ENCODE data around the gene ZNF524. TPM values are rescaled to one million over a fixed set of nuclear protein-coding genes. Genes with fewer than 3 reads are reported as not detected.

Gene ZNF524
- total RNA-seq, 2 donors from 2014 or later: 30.2 to 54.8 TPM

DNA sequence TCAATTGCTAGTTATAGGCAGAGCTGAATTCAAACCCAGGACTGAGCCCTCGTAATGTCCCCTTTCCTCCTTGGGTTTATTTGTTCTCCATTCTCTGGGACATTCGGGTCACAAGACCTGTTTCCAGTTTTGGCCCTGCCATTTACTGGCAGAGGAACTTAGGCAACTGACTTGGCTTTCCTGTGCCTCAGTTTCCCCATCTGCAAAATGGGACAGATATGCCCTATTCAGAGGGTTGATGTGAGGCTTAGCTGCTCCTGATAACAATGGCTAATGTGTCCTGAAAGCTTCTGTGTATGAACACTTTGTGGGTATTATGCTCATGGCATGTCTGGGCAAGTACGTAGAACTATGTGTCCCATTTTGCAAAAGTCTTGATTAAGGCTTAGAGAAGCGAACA is 996 bp downstream of the ZNF524 start:
- H3K27me3 ChIP-seq (replicated peaks; ENCODE audit: insufficient read depth): no peaks in the 10 kb centered on the region
- peak overlapping the region; percentile 53 to 87 for H3K4me3 ChIP-seq
- peaks cover 4% of the 10 kb centered on the region for H3K4me1 ChIP-seq (replicated peaks)
- peak overlapping the region; percentile 92 to 98 for H3K27ac ChIP-seq
- TF ChIP-seq, protein P1, sequence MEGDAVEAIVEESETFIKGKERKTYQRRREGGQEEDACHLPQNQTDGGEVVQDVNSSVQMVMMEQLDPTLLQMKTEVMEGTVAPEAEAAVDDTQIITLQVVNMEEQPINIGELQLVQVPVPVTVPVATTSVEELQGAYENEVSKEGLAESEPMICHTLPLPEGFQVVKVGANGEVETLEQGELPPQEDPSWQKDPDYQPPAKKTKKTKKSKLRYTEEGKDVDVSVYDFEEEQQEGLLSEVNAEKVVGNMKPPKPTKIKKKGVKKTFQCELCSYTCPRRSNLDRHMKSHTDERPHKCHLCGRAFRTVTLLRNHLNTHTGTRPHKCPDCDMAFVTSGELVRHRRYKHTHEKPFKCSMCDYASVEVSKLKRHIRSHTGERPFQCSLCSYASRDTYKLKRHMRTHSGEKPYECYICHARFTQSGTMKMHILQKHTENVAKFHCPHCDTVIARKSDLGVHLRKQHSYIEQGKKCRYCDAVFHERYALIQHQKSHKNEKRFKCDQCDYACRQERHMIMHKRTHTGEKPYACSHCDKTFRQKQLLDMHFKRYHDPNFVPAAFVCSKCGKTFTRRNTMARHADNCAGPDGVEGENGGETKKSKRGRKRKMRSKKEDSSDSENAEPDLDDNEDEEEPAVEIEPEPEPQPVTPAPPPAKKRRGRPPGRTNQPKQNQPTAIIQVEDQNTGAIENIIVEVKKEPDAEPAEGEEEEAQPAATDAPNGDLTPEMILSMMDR (IDR thresholded peaks at IDR 0.05): no peak
- peak; percentile 19 for TF ChIP-seq POLR2A (IDR thresholded peaks at IDR 0.05)
- peak; percentile 35 for TF ChIP-seq POLR2AphosphoS5 (IDR thresholded peaks at IDR 0.05)
- intact Hi-C loops (cut with DNase I): loop anchor here (10.0 kb wide), 1 partner anchor 486 kb away; the partner anchor contains the start of gene PPP1R12C
- H3K9me3 ChIP-seq: no peaks in the 10 kb centered on the region
- peak; percentile 21 for DNase-seq (ENCODE audit: low spot score)
- H3K36me3 ChIP-seq: no peaks in the 10 kb centered on the region
- WGBS: 41% methylated on average over 4 of the region's 4 CpGs

DNA sequence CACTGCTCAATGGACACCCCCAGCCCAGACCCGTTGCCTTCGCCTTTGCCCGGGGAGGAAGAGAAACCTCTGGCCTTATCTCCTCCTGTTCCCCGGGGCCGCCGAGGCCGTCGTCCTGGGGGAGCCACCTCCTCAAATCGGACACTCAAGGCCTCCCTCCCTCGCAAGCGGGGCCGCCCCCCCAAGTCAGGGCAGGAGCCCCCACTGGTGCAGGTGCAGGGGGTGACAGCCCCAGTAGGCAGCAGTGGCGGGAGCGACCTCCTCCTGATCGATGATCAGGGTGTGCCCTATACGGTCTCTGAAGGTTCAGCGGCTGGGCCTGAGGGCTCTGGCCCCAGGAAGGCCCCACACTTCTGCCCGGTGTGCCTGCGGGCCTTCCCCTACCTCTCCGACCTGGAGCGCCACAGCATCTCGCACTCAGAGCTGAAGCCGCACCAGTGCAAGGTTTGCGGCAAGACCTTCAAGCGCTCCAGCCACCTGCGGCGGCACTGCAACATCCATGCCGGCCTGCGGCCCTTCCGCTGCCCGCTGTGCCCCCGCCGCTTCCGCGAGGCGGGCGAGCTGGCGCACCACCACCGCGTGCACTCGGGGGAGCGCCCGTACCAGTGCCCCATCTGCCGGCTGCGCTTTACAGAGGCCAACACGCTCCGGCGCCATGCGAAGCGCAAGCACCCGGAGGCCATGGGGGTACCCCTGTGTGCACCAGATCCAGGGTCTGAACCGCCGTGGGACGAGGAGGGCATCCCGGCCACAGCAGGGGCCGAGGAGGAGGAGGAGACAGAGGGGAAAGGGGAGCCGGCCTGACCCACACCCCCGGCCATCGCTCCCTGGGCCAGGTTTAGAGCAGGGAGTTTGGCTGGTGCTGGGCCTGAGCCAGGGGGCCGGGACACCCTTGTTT is 2.3 kb downstream of the ZNF524 start:
- 95% methylated on average over 51 of the region's 60 CpGs for WGBS
- TF ChIP-seq, protein P1 (IDR thresholded peaks at IDR 0.05): no peak
- no peak for TF ChIP-seq POLR2AphosphoS5 (IDR thresholded peaks at IDR 0.05)
- TF ChIP-seq POLR2A (IDR thresholded peaks at IDR 0.05): no peak
- H3K9me3 ChIP-seq: no peaks in the 10 kb centered on the region
- no peak overlapping the region for H3K4me3 ChIP-seq
- H3K4me1 ChIP-seq (replicated peaks): peaks cover 10% of the 10 kb centered on the region
- intact Hi-C loops (cut with DNase I): loop anchor here (10.0 kb wide), 1 partner anchor 488 kb away; the partner anchor contains the start of gene PPP1R12C
- no peaks in the 10 kb centered on the region for H3K36me3 ChIP-seq
- H3K27me3 ChIP-seq (replicated peaks; ENCODE audit: insufficient read depth): no peaks in the 10 kb centered on the region
- DNase-seq (ENCODE audit: low spot score): no peak
- no peak overlapping the region for H3K27ac ChIP-seq

DNA sequence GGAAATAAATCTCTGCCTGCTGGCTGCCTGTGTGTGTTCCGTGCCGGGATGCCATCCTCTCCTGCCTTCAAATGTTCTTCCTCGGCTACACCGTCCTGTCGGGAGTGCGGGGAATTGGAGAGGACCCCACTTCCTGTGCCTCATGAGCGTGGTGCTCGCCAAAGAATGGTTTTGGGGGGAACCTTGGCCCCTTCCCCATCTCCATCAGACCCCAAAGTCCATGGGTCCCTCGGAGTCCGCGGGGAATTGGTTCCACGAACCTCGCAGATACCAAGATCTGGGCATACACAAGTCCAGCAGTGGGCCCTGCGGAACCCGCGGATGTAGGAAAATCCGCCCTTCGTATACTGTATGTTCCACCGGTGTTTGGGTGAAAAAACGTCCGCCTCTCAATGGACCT is 3.0 kb downstream of the ZNF524 start:
- H3K4me3 ChIP-seq: no peak overlapping the region
- H3K27me3 ChIP-seq (replicated peaks; ENCODE audit: insufficient read depth): no peaks in the 10 kb centered on the region
- H3K27ac ChIP-seq: no peak overlapping the region
- no peaks in the 10 kb centered on the region for H3K36me3 ChIP-seq
- WGBS: 93% methylated on average over 21 of the region's 21 CpGs
- H3K4me1 ChIP-seq (replicated peaks): peaks cover 10% of the 10 kb centered on the region
- DNase-seq (ENCODE audit: low spot score): no peak
- no peaks in the 10 kb centered on the region for H3K9me3 ChIP-seq
- TF ChIP-seq POLR2AphosphoS5 (IDR thresholded peaks at IDR 0.05) (no peak), POLR2A (IDR thresholded peaks at IDR 0.05) (no peak)
- TF ChIP-seq, protein P1 (IDR thresholded peaks at IDR 0.05): no peak
- intact Hi-C loops (cut with DNase I): loop anchor here (10.0 kb wide), 1 partner anchor 488 kb away; the partner anchor contains the start of gene PPP1R12C

DNA sequence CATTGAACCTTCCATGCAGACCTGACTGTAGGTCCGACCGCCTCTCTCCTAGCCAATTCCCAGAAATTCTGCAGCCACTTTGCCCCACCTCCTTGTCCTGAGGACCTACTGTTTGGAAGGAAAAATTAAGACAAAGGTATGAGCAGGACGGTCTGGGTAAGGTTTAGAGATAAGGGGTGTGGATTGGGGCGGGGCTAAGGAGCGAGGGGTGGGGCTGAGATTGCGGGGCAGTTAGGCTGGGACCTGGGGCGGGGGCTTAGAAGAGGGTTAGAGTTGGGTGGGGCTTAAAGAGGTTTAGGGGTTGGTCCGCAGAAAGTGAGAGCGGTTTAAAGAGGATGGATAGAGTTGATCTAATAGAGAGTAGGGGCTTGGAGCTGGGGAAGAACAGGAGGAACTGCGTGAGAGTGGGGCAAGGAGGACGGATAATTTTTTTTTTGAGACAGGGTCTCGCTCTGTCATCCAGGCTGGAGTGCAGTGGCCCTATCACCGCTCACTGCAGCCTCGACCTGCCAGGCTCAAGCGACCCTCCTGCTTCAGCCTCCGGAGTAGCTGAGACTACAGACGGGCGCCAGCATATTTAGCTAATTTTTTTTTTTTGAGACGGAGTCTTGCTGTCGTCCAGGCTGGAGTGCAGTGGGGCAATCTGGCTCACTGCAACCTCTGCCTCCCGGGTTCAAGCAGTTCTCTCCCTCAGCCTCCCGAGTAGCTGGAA is 3.6 kb downstream of the ZNF524 start:
- WGBS: 74% methylated on average over 22 of the region's 22 CpGs
- Histone ChIP-seq H3K27me3 (replicated peaks; ENCODE audit: insufficient read depth) (no peaks in the 10 kb centered on the region), H3K9me3 (no peaks in the 10 kb centered on the region), H3K4me1 (replicated peaks) (peaks cover 10% of the 10 kb centered on the region), H3K36me3 (no peaks in the 10 kb centered on the region), H3K4me3 (no peak overlapping the region), H3K27ac (no peak overlapping the region)
- intact Hi-C loops (cut with DNase I): loop anchor here (10.0 kb wide), 1 partner anchor 489 kb away; the partner anchor contains the start of gene PPP1R12C
- no peak for TF ChIP-seq POLR2AphosphoS5 (IDR thresholded peaks at IDR 0.05)
- TF ChIP-seq, protein P1 (IDR thresholded peaks at IDR 0.05): no peak
- TF ChIP-seq POLR2A (IDR thresholded peaks at IDR 0.05): no peak
- no peak for DNase-seq (ENCODE audit: low spot score)

Data from prostate gland (tissue), 2 donors.